SK-N-SH (cell line): ENCODE results near the gene ZNF548. TPM values are rescaled to one million over a fixed set of nuclear protein-coding genes. Genes with fewer than 3 reads are reported as not detected.

Source experiments
- CTCF ChIA-PET: fragments of 300-600, 350-600 bp; formaldehyde crosslinking; extraction: SDS; loops from one replicate; lab custom pipeline; 2021; lab: Yijun Ruan, JAX
- POLR2A ChIA-PET: fragments of 350-600 bp; sonication (Branson Sonifier 250); formaldehyde crosslinking; extraction: SDS; loops from one replicate; lab custom pipeline; 2020; ENCODE audit warnings: antibody characterized with exemption, inconsistent platforms; lab: Yijun Ruan, JAX
- DNase-seq: peaks from one replicate; pipeline ENCODE4 v3.0.0; 2012
- H2AFZ ChIP-seq: fragments of 200-600 bp; sonication (generic); 2 replicates; pipeline ENCODE4 v1.8.1; 2016; ENCODE audit warnings: antibody characterized with exemption, mild to moderate bottlenecking, low read depth
- H3F3A ChIP-seq: fragments of 200-600 bp; sonication (generic); replicated peaks from 2 replicates; pipeline ENCODE3; 2016; ENCODE audit warnings: antibody characterized with exemption, mild to moderate bottlenecking; ENCODE audit not compliant: insufficient read depth
- H3K27ac ChIP-seq, 2 experiments: fragments of 200-500 bp in 1 of 2; fragments of 200-600 bp in 1 of 2; sonication (Bioruptor generic) in 1 of 2; sonication (generic), shearing (Covaris generic) in 1 of 2; 2 replicates each; pipeline versions ENCODE4 v1.5.1 to v1.6.1; 2014 to 2016; ENCODE audit warnings: low read depth in 2 of 2, inconsistent platforms in 1 of 2, low read length in 1 of 2, mild to moderate bottlenecking in 1 of 2, mixed read lengths in 1 of 2
- H3K27me3 ChIP-seq: fragments of 200-600 bp; sonication (generic), shearing (Covaris generic); 2 replicates; pipeline ENCODE4 v1.6.1; 2016; ENCODE audit warnings: mixed run types; ENCODE audit not compliant: insufficient read depth
- H3K36me3 ChIP-seq, 2 experiments: fragments of 200-500 bp in 1 of 2; fragments of 200-600 bp in 1 of 2; sonication (Bioruptor generic) in 1 of 2; sonication (generic) in 1 of 2; replicated peaks in 1 of 2; 2 replicates each; pipeline versions ENCODE3 to v1.5.1; 2014 to 2016; ENCODE audit warnings: low read length in 1 of 2, mild to moderate bottlenecking in 1 of 2; ENCODE audit not compliant: insufficient read depth in 2 of 2, control insufficient read depth in 1 of 2
- H3K4me1 ChIP-seq, 2 experiments: fragments of 200-500 bp in 1 of 2; fragments of 200-600 bp in 1 of 2; sonication (Bioruptor generic) in 1 of 2; sonication (generic), shearing (Covaris generic) in 1 of 2; 2 replicates each; pipeline versions ENCODE4 v1.5.1 to v1.6.1; 2014 to 2016; ENCODE audit warnings: low read depth in 1 of 2, low read length in 1 of 2, mixed run types in 1 of 2; ENCODE audit not compliant: insufficient read depth in 2 of 2, control insufficient read depth in 1 of 2
- H3K4me2 ChIP-seq: fragments of 200-600 bp; sonication (generic), shearing (Covaris generic); 2 replicates; pipeline ENCODE4 v1.6.1; 2017; ENCODE audit warnings: mixed run types
- H3K4me3 ChIP-seq, 2 experiments: fragments of 200-500 bp in 1 of 2; fragments of 200-600 bp in 1 of 2; sonication (Bioruptor generic) in 1 of 2; sonication (generic), shearing (Covaris generic) in 1 of 2; 2 replicates each; pipeline versions ENCODE4 v1.5.1 to v1.8.1; 2014 to 2016; ENCODE audit warnings: low read depth in 2 of 2, inconsistent platforms in 1 of 2, low read length in 1 of 2, mild to moderate bottlenecking in 1 of 2, mixed read lengths in 1 of 2, moderate library complexity in 1 of 2
- H3K79me2 ChIP-seq: fragments of 200-600 bp; sonication (generic); 2 replicates; pipeline ENCODE4 v1.8.1; 2017; ENCODE audit warnings: mild to moderate bottlenecking; ENCODE audit not compliant: insufficient read depth
- H3K9ac ChIP-seq: fragments of 200-600 bp; sonication (generic); 2 replicates; pipeline ENCODE4 v1.6.1; 2017; ENCODE audit warnings: mixed run types
- H3K9me2 ChIP-seq: fragments of 200-600 bp; sonication (generic); 2 replicates; pipeline ENCODE4 v1.6.1; 2017; ENCODE audit warnings: mixed run types
- H3K9me3 ChIP-seq: fragments of 200-600 bp; sonication (generic); 2 replicates; pipeline ENCODE4 v1.6.1; 2017; ENCODE audit warnings: mixed run types, mild to moderate bottlenecking, moderate library complexity
- H4K20me1 ChIP-seq: fragments of 200-600 bp; sonication (generic); 2 replicates; pipeline ENCODE4 v1.6.1; 2017; ENCODE audit warnings: mild to moderate bottlenecking, mixed run types; ENCODE audit not compliant: insufficient read depth
- CHD2 ChIP-seq: fragments of 150-350 bp; IDR thresholded peaks from 2 replicates; pipeline ENCODE4 v1.6.1; 2018; ENCODE audit warnings: low read length; ENCODE audit not compliant: partially characterized antibody
- FOXM1 ChIP-seq: IDR thresholded peaks from 2 replicates; pipeline ENCODE4 v1.4.0; 2012; ENCODE audit warnings: low read depth, mild to moderate bottlenecking
- JUND ChIP-seq: IDR thresholded peaks from 2 replicates; pipeline ENCODE4 v1.4.0; 2012
- MXI1 ChIP-seq: IDR thresholded peaks from 2 replicates; pipeline ENCODE4 v1.6.1; 2012; ENCODE audit warnings: mild to moderate bottlenecking, low read depth, low read length, improper control_type of control experiment
- NFIC ChIP-seq: IDR thresholded peaks from 2 replicates; pipeline ENCODE4 v1.4.0; 2012; ENCODE audit warnings: borderline replicate concordance
- NRF1 ChIP-seq: IDR thresholded peaks from 2 replicates; pipeline ENCODE4 v1.6.1; 2012; ENCODE audit warnings: low read depth, mild to moderate bottlenecking, low read length
- POLR2AphosphoS5 ChIP-seq: IDR thresholded peaks from 2 replicates; pipeline ENCODE4 v1.6.1; 2012; ENCODE audit warnings: low read depth, low read length
- RXRA ChIP-seq: IDR thresholded peaks from 2 replicates; pipeline ENCODE4 v1.4.0; 2012; ENCODE audit warnings: low read depth, mild to moderate bottlenecking, borderline replicate concordance
- TCF12 ChIP-seq: IDR thresholded peaks from 2 replicates; pipeline ENCODE4 v1.4.0; 2012
- WGBS: methylation state at CpG from one replicate; pipeline ENCODE4 v1.1.6; 2017; ENCODE audit warnings: low lambda C conversion rate; 5-methylcytosine and 5-hydroxymethylcytosine counted together
- polyA plus RNA-seq, 3 experiments: library from polyadenylated mRNA; depleted of rRNA; stranded (reverse); fragments of >200 nt; gene quantifications; 2 replicates each; pipeline ENCODE4 v1.2.3, GENCODE V29; 2012
- TF ChIP-seq, protein P1 (sequence below): IDR thresholded peaks from 2 replicates; pipeline ENCODE4 v1.4.0; 2012; ENCODE audit warnings: low read depth
- TF ChIP-seq, protein P2 (sequence below): IDR thresholded peaks from 2 replicates; pipeline ENCODE4 v1.4.0; 2012; ENCODE audit warnings: low read depth, borderline replicate concordance
- TF ChIP-seq, protein P3 (sequence below): fragments of 150-350 bp; IDR thresholded peaks from 2 replicates; pipeline ENCODE4 v1.6.1; 2017; ENCODE audit warnings: antibody characterized with exemption, low read length, low read depth, borderline replicate concordance
- TF ChIP-seq, protein P4 (sequence below): fragments of 200-600 bp; sonication (generic); IDR thresholded peaks from 2 replicates; pipeline ENCODE4 v1.6.1; 2017; ENCODE audit warnings: antibody characterized with exemption, mild to moderate bottlenecking, moderate library complexity

Gene ZNF548
- polyA plus RNA-seq, 1 of the 3 experiments (the other 2 are of a cell fraction), result 6.8 TPM

DNA sequence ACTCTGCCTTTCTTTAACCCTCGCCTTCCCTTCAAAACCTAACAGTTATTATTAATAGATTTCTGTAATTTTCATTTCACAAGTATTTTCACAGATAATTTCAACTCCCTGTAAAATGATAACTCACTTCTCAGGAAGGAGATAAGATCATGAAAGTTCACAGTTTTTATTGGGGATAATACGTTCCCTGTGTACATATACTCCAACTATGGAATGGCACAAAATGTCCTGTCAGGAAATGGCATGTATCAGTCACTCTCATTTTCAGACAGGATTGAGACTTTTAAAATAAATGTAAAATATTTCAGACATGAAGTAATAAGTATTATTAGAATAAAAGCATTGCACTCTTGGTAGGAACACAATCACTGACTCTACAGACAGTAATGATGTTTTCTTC lies 27.2 kb upstream of the ZNF548 start:
- H3K9me3 ChIP-seq, result no peaks in the 10 kb centered on the region
- peaks cover 11% of the 10 kb centered on the region for H3F3A ChIP-seq
- H4K20me1 ChIP-seq, result no peaks in the 10 kb centered on the region
- H3K4me2 ChIP-seq, result peak overlapping the region; percentile 84
- WGBS, result 66% methylated on average over 2 of the region's 2 CpGs
- ChIA-PET CTCF (interaction anchor here (1.1 to 1.3 kb wide), 2 partner anchors 264 to 1152 kb away, joined by 3 read pairs; no protein-coding TSS in a partner anchor), POLR2A (interaction anchor here (1.4 kb wide), 1 partner anchor 72 kb away, joined by 3 read pairs; the partner anchor contains the start of gene ZNF749)
- H3K79me2 ChIP-seq, result peaks cover 34% of the 10 kb centered on the region
- no peaks in the 10 kb centered on the region for H3K27me3 ChIP-seq
- H3K4me1 ChIP-seq, result peaks cover 0 to 6% of the 10 kb centered on the region in 2 experiments; a peak in 2 of 4 replicates
- DNase-seq, result no peak
- peak overlapping the region; percentile 95 for H2AFZ ChIP-seq
- peak overlapping the region; percentile 51 for H3K9ac ChIP-seq
- TF ChIP-seq POLR2AphosphoS5, result no peak
- no peak for TF ChIP-seq NRF1
- no peak for TF ChIP-seq FOXM1
- TF ChIP-seq, protein P1, sequence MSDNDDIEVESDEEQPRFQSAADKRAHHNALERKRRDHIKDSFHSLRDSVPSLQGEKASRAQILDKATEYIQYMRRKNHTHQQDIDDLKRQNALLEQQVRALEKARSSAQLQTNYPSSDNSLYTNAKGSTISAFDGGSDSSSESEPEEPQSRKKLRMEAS, result no peak
- no peak for TF ChIP-seq JUND
- TF ChIP-seq, protein P2, sequence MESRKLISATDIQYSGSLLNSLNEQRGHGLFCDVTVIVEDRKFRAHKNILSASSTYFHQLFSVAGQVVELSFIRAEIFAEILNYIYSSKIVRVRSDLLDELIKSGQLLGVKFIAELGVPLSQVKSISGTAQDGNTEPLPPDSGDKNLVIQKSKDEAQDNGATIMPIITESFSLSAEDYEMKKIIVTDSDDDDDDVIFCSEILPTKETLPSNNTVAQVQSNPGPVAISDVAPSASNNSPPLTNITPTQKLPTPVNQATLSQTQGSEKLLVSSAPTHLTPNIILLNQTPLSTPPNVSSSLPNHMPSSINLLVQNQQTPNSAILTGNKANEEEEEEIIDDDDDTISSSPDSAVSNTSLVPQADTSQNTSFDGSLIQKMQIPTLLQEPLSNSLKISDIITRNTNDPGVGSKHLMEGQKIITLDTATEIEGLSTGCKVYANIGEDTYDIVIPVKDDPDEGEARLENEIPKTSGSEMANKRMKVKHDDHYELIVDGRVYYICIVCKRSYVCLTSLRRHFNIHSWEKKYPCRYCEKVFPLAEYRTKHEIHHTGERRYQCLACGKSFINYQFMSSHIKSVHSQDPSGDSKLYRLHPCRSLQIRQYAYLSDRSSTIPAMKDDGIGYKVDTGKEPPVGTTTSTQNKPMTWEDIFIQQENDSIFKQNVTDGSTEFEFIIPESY, result no peak
- TF ChIP-seq CHD2, result no peak
- TF ChIP-seq, protein P3, sequence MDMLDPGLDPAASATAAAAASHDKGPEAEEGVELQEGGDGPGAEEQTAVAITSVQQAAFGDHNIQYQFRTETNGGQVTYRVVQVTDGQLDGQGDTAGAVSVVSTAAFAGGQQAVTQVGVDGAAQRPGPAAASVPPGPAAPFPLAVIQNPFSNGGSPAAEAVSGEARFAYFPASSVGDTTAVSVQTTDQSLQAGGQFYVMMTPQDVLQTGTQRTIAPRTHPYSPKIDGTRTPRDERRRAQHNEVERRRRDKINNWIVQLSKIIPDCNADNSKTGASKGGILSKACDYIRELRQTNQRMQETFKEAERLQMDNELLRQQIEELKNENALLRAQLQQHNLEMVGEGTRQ, result no peak
- no peak for TF ChIP-seq RXRA
- TF ChIP-seq, protein P4, sequence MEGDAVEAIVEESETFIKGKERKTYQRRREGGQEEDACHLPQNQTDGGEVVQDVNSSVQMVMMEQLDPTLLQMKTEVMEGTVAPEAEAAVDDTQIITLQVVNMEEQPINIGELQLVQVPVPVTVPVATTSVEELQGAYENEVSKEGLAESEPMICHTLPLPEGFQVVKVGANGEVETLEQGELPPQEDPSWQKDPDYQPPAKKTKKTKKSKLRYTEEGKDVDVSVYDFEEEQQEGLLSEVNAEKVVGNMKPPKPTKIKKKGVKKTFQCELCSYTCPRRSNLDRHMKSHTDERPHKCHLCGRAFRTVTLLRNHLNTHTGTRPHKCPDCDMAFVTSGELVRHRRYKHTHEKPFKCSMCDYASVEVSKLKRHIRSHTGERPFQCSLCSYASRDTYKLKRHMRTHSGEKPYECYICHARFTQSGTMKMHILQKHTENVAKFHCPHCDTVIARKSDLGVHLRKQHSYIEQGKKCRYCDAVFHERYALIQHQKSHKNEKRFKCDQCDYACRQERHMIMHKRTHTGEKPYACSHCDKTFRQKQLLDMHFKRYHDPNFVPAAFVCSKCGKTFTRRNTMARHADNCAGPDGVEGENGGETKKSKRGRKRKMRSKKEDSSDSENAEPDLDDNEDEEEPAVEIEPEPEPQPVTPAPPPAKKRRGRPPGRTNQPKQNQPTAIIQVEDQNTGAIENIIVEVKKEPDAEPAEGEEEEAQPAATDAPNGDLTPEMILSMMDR, result no peak
- TF ChIP-seq NFIC, result no peak
- TF ChIP-seq MXI1, result no peak
- no peak for TF ChIP-seq TCF12
- TF ChIP-seq, all 33 proteins: peak for 0
- Histone ChIP-seq H3K36me3 (peaks cover 22 to 25% of the 10 kb centered on the region in 2 experiments), H3K9me2 (no peaks in the 10 kb centered on the region), H3K27ac (peak overlapping the region; percentile 63 to 90; a peak in 3 of 4 replicates), H3K4me3 (peak overlapping the region; percentile 60 to 63; a peak in 2 of 4 replicates)
